ENCODE data around the gene MKKS. TPM values are rescaled to one million over a fixed set of nuclear protein-coding genes. Genes with fewer than 3 reads are reported as not detected.

Gene MKKS
- polyA plus RNA-seq, 2 of the 4 experiments (the other 2 are of a cell fraction): 24.3 to 85.2 TPM

DNA sequence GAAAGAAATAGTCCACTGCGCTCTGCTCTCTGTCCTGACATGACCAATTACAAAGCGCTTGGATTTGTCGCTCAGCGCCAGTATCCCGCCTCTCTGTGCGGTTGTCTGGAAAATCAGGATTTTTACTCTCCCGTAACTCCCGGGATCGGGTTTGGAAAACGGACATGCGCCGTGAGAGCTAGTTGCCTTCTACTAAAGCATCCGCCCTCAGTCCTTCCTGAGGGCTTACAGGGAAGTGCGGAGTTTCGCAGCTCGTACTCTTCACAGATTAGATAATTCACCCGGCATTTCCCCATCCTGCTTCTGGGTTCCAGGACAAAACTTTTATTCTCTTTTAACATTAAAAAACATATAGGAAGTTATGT, 427 bp upstream of the MKKS start (continued):
- TF ChIP-seq CTCF (IDR thresholded peaks at IDR 0.05) (no peak), KDM1A (IDR thresholded peaks at IDR 0.05; ENCODE audit: low read depth) (no peak), JUNB (IDR thresholded peaks at IDR 0.05) (no peak), SMC3 (IDR thresholded peaks at IDR 0.05) (no peak), HES2 (IDR thresholded peaks at IDR 0.05) (no peak), CBX2 (IDR thresholded peaks at IDR 0.05; ENCODE audit: borderline replicate concordance, low read depth) (no peak), ZSCAN20 (CRISPR knock-in tag; IDR thresholded peaks at IDR 0.05) (no peak), RARB (CRISPR knock-in tag; IDR thresholded peaks at IDR 0.05) (no peak), RAD21 (conservative IDR thresholded peaks at IDR 0.05 in 1 of 2, IDR thresholded peaks at IDR 0.05 in 1 of 2) (peak in 1 of 2 experiments; percentile 23; a peak in 1 of 5 replicates), NFE2L2 (conservative IDR thresholded peaks at IDR 0.05; ENCODE audit: low read length) (no peak), NPAS2 (CRISPR knock-in tag; IDR thresholded peaks at IDR 0.05; ENCODE audit: borderline replicate concordance) (no peak), PHF8 (IDR thresholded peaks at IDR 0.05; ENCODE audit: borderline replicate concordance, low read depth) (peak; percentile 94), HOXB13 (CRISPR knock-in tag; IDR thresholded peaks at IDR 0.05; ENCODE audit: low read depth) (no peak), HOXB5 (CRISPR knock-in tag; IDR thresholded peaks at IDR 0.05) (no peak), HOXA7 (CRISPR knock-in tag; IDR thresholded peaks at IDR 0.05) (no peak), HDAC2 (IDR thresholded peaks at IDR 0.05) (no peak), CBX8 (IDR thresholded peaks at IDR 0.05) (no peak), ZC3H11A (IDR thresholded peaks at IDR 0.05) (no peak), RFX5 (IDR thresholded peaks at IDR 0.05) (peak; percentile 64; the same call in 1 of the 2 replicates), TP53 (CRISPR knock-in tag; IDR thresholded peaks at IDR 0.05) (no peak), FOXS1 (CRISPR knock-in tag; IDR thresholded peaks at IDR 0.05) (no peak), KDM5A (IDR thresholded peaks at IDR 0.05) (no peak), BHLHE40 (IDR thresholded peaks at IDR 0.05; ENCODE audit: low read depth, low read length) (no peak), FOSB (CRISPR knock-in tag; IDR thresholded peaks at IDR 0.05) (no peak), ZNF302 (CRISPR knock-in tag; IDR thresholded peaks at IDR 0.05) (no peak), USF2 (IDR thresholded peaks at IDR 0.05) (no peak), FOSL2 (IDR thresholded peaks at IDR 0.05) (no peak), FOSL2 (CRISPR knock-in tag; IDR thresholded peaks at IDR 0.05) (no peak), BCL3 (IDR thresholded peaks at IDR 0.05) (peak; percentile 86; the same call in 2 of the 3 replicates), POLR2AphosphoS2 (conservative IDR thresholded peaks at IDR 0.05; ENCODE audit: low read length) (no peak), EHF (CRISPR knock-in tag; IDR thresholded peaks at IDR 0.05) (no peak), ESRRA (IDR thresholded peaks at IDR 0.05; ENCODE audit: borderline replicate concordance, low read length) (no peak), POLR2A (IDR thresholded peaks at IDR 0.05; ENCODE audit: low read length) (peak; percentile 88), NR3C1 (IDR thresholded peaks at IDR 0.05) (no peak), MAFK (IDR thresholded peaks at IDR 0.05; ENCODE audit: partially characterized antibody) (no peak), MAZ (IDR thresholded peaks at IDR 0.05; ENCODE audit: borderline replicate concordance, low read depth, low read length) (peak; percentile 20; the same call in 1 of the 2 replicates)
- TF ChIP-seq, protein P1, sequence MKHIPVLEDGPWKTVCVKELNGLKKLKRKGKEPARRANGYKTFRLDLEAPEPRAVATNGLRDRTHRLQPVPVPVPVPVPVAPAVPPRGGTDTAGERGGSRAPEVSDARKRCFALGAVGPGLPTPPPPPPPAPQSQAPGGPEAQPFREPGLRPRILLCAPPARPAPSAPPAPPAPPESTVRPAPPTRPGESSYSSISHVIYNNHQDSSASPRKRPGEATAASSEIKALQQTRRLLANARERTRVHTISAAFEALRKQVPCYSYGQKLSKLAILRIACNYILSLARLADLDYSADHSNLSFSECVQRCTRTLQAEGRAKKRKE (CRISPR knock-in tag; IDR thresholded peaks at IDR 0.05; ENCODE audit: low read depth): no peak
- TF ChIP-seq, protein P2, sequence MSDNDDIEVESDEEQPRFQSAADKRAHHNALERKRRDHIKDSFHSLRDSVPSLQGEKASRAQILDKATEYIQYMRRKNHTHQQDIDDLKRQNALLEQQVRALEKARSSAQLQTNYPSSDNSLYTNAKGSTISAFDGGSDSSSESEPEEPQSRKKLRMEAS (IDR thresholded peaks at IDR 0.05): no peak
